Measurements from ENCODE around the gene GPR132. TPM values are rescaled to one million over a fixed set of nuclear protein-coding genes. Genes with fewer than 3 reads are reported as not detected.

GPR132 gene
- total and polyA plus RNA-seq, 7 donors = 0.60 to 8.4 (median 1.9) TPM

- Histone ChIP-seq H3K36me3 (no peaks in the 10 kb centered on the region), H3K27me3 (no peaks in the 10 kb centered on the region), H3K27ac (peak overlapping the region in 2 of 4 donors; percentile 79 to 85), H3K4me1 (peaks cover 0 to 40% (median 33%) of the 10 kb centered on the region in 4 donors), H3K4me3 (peak overlapping the region in 1 of 4 donors; percentile 56), H3K9me3 (no peaks in the 10 kb centered on the region)
- intact Hi-C loops (cut with DNase I) = loop anchor here (2.0 kb wide), 1 partner anchor 89 kb away; no protein-coding TSS in a partner anchor
- 55 to 76% methylated on average over 2 of the region's 2 CpGs for WGBS, 2 donors
- DNase-seq = no peak
- TF ChIP-seq POLR2A (IDR thresholded peaks at IDR 0.05) (no peak), POLR2AphosphoS5 (IDR thresholded peaks at IDR 0.05) (no peak), EP300 (IDR thresholded peaks at IDR 0.05) (no peak)
- TF ChIP-seq, protein P1, sequence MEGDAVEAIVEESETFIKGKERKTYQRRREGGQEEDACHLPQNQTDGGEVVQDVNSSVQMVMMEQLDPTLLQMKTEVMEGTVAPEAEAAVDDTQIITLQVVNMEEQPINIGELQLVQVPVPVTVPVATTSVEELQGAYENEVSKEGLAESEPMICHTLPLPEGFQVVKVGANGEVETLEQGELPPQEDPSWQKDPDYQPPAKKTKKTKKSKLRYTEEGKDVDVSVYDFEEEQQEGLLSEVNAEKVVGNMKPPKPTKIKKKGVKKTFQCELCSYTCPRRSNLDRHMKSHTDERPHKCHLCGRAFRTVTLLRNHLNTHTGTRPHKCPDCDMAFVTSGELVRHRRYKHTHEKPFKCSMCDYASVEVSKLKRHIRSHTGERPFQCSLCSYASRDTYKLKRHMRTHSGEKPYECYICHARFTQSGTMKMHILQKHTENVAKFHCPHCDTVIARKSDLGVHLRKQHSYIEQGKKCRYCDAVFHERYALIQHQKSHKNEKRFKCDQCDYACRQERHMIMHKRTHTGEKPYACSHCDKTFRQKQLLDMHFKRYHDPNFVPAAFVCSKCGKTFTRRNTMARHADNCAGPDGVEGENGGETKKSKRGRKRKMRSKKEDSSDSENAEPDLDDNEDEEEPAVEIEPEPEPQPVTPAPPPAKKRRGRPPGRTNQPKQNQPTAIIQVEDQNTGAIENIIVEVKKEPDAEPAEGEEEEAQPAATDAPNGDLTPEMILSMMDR (IDR thresholded peaks at IDR 0.05) = no peak
Measured at GRCh38 chr14:105022276-105022670, 43.0 kb downstream of the GPR132 start.

DNA sequence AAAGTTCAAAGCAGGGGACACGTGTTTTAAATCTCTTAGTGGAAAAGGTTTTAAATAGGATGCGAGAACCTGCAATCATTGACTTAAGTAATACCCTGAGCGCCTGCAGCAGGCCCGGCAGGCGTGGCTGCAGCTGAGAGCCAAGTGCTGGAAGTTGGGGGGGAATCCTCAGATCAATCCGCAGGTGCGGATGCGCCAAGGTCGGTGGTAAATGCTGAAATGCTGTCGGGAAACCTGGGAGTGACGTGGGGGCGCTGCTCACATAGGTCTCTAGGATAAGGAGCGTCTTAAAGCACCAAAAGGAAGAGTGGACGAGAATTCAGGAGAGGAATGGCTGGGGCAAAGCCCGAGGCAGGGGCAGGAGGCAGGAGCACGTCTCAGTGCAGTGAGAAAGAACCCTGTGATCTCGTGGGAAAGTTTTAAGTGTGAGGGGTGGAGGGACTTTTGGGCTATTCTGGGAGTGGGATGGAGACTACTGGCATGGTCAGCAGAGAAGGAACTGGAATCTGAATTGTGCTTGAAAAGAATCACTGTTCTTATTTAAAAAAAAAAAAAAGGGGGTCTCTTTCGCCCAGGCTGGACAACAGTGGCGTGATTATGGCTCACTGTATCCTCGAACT, 43.5 kb downstream of the GPR132 start:
- intact Hi-C loops (cut with DNase I) = loop anchor here (1.0 to 2.0 kb wide), 3 partner anchors 43 to 89 kb away; partner anchors contain the start of gene AHNAK2
- no peaks in the 10 kb centered on the region for H3K9me3 ChIP-seq
- WGBS, 2 donors = 8 to 11% methylated on average over 20 of the region's 20 CpGs
- DNase-seq = no peak
- peaks cover 0 to 37% (median 33%) of the 10 kb centered on the region in 4 donors for H3K4me1 ChIP-seq
- TF ChIP-seq, protein P1 (IDR thresholded peaks at IDR 0.05) = no peak
- no peak for TF ChIP-seq POLR2A (IDR thresholded peaks at IDR 0.05)
- H3K27ac ChIP-seq = peak overlapping the region; percentile 78 to 85 (median 80)
- H3K36me3 ChIP-seq = no peaks in the 10 kb centered on the region
- H3K27me3 ChIP-seq = no peaks in the 10 kb centered on the region
- peak overlapping the region; percentile 49 to 95 (median 58) for H3K4me3 ChIP-seq

DNA sequence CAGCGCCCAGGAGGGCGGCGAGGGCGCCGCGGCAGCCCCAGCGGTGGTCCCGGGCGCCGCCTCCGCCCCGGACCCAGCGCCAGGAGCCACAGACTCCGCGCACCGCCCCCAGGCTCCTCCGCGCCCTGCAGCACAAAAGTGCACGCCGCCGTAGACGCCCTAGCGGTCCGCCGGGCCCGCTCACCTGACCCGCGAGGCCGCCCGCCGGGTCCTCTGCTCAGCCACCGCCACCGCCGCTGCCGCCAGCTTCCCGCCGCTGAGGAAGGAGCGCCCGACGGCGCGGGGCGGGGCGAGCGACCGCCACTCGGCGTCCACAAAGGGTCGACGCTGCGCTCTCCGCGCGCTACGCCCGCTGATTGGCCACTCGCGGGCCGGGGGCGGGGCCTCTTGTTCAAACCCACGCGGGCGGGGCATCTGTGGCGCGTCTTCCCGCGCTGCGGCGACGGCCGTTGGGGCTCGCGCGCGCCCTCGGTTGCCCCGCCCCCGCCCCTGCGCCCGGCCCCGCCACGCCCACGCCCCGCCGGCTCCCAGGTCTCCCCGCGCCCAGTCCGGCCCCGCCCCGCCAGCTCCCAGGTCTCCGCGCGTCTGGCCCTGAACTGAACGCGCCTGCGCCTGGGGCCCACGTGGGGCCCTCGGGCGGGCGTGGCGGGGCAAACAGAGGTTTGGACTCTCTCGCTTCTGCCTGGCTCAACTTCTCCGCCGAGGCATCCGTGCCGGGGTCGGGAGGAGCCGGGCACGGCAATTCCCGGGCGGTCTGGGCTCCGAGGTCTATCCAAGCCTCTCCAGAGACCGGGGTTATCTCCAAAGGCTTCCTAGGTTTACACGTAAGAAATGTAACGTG, 44.2 kb downstream of the GPR132 start, which contains the start of gene CDCA4:
Gene CDCA4, minus strand, starts transcription at position 269 of the 841 bp plus-strand sequence. CDS start 9,154 bp downstream, outside the sequence.
- H3K27me3 ChIP-seq = no peaks in the 10 kb centered on the region
- H3K4me3 ChIP-seq = peak within 1 kb of the TSS; percentile 69 to 96 (median 86)
- H3K9me3 ChIP-seq = no peaks in the 10 kb centered on the region
- H3K27ac ChIP-seq = peak within 1 kb of the TSS; percentile 82 to 88 (median 86)
- H3K36me3 ChIP-seq = no peaks in the 10 kb centered on the region
- intact Hi-C loops (cut with DNase I) = loop anchor here (1.0 to 2.0 kb wide), 2 partner anchors 42 to 53 kb away; partner anchors contain the start of gene AHNAK2
- TF ChIP-seq EP300 (IDR thresholded peaks at IDR 0.05) (peak in 1 of 4 donors; percentile 50), POLR2AphosphoS5 (IDR thresholded peaks at IDR 0.05) (peak; percentile 89 to 97 (median 93)), POLR2A (IDR thresholded peaks at IDR 0.05) (peak; percentile 80 to 84)
- TF ChIP-seq, protein P1 (IDR thresholded peaks at IDR 0.05) = no peak
- DNase-seq = peak; percentile 98
- WGBS, 2 donors = 1% methylated on average over 115 of the region's 115 CpGs
- peaks cover 0 to 37% (median 33%) of the 10 kb centered on the region in 4 donors for H3K4me1 ChIP-seq

GRCh38 chr14:105019861-105020814, 45.1 kb downstream of the GPR132 start:
- Histone ChIP-seq H3K4me3 (peak overlapping the region; percentile 69 to 96 (median 86)), H3K36me3 (no peaks in the 10 kb centered on the region), H3K4me1 (peaks cover 0 to 37% (median 33%) of the 10 kb centered on the region in 4 donors), H3K27me3 (no peaks in the 10 kb centered on the region), H3K9me3 (no peaks in the 10 kb centered on the region), H3K27ac (peak overlapping the region; percentile 77 to 88 (median 86))
- WGBS, 2 donors = 2 to 4% methylated on average over 75 of the region's 75 CpGs
- TF ChIP-seq, protein P1 (IDR thresholded peaks at IDR 0.05) = no peak
- TF ChIP-seq EP300 (IDR thresholded peaks at IDR 0.05) = no peak
- intact Hi-C loops (cut with DNase I) = loop anchor here (2.0 kb wide), 1 partner anchor 41 kb away; the partner anchor contains the start of gene AHNAK2
- DNase-seq = no peak
